GM21737 (cell line): ENCODE data around the gene SUGCT.
"Not testable (repeated sequence)": the region's sequence is repeated elsewhere in the genome, so short reads cannot be mapped to it uniquely, and the experiment has no call there.

Experiments used
- ATAC-seq: cut with Tn5 transposase; IDR thresholded peaks from one replicate; pipeline ENCODE4 v1.9.1; 2021; ENCODE audit warnings: mild to moderate bottlenecking, moderate library complexity; ENCODE audit not compliant: unreplicated experiment

SUGCT gene

GRCh38 chr7:40394400-40394799 lies 259.6 kb downstream of the SUGCT start:
- no peak for ATAC-seq

- no peak for ATAC-seq
These were observed 265.7 kb downstream of the SUGCT start for GRCh38 chr7:40400525-40400924.

- ATAC-seq = no peak
These were observed 266.6 kb downstream of the SUGCT start for GRCh38 chr7:40401406-40401805.

- ATAC-seq = no peak
These were observed 267.9 kb downstream of the SUGCT start for GRCh38 chr7:40402661-40403060.

- ATAC-seq = no peak
These were observed 269.1 kb downstream of the SUGCT start for GRCh38 chr7:40403703-40404476.

- ATAC-seq = no peak
These were observed 271.2 kb downstream of the SUGCT start for GRCh38 chr7:40405991-40406390.

- ATAC-seq = no peak
These were observed 277.5 kb downstream of the SUGCT start for GRCh38 chr7:40412323-40412722.

GRCh38 chr7:40414704-40415103 lies 279.9 kb downstream of the SUGCT start:
- not testable (repeated sequence) for ATAC-seq

GRCh38 chr7:40418448-40418847 lies 283.6 kb downstream of the SUGCT start:
- no peak for ATAC-seq

GRCh38 chr7:40418983-40419382 lies 284.2 kb downstream of the SUGCT start:
- ATAC-seq = no peak

GRCh38 chr7:40419806-40420205 lies 285.0 kb downstream of the SUGCT start:
- ATAC-seq = no peak

GRCh38 chr7:40421433-40421832 lies 286.6 kb downstream of the SUGCT start:
- no peak for ATAC-seq

- no peak for ATAC-seq
These were observed 290.9 kb downstream of the SUGCT start for GRCh38 chr7:40425696-40426095.

GRCh38 chr7:40428421-40428820 lies 293.6 kb downstream of the SUGCT start:
- no peak for ATAC-seq

GRCh38 chr7:40429826-40430225 lies 295.0 kb downstream of the SUGCT start:
- no peak for ATAC-seq

- ATAC-seq = no peak
These were observed 297.2 kb downstream of the SUGCT start for GRCh38 chr7:40432046-40432445.

- no peak for ATAC-seq
These were observed 301.9 kb downstream of the SUGCT start for GRCh38 chr7:40436710-40437109.

GRCh38 chr7:40437498-40437897 lies 302.7 kb downstream of the SUGCT start:
- no peak for ATAC-seq

GRCh38 chr7:40437936-40438634 lies 303.3 kb downstream of the SUGCT start:
- no peak for ATAC-seq

GRCh38 chr7:40439686-40440085 lies 304.9 kb downstream of the SUGCT start:
- no peak for ATAC-seq

GRCh38 chr7:40447345-40447744 lies 312.5 kb downstream of the SUGCT start:
- ATAC-seq = no peak

- ATAC-seq = no peak
These were observed 320.7 kb downstream of the SUGCT start for GRCh38 chr7:40455485-40455884.
